Activated B cell treated with CpG ODN at 0.5 μM for 24 hours (primary cell): Measurements from ENCODE around the gene BUD13. TPM values are rescaled to one million over a fixed set of nuclear protein-coding genes. Genes with fewer than 3 reads are reported as not detected.

Experiments used
- ATAC-seq: fragments of 200-7000 bp; cut with Tn5 transposase; one replicate; pipeline ENCODE4 v1.10.0; 2021; ENCODE audit warnings: low read depth, mild to moderate bottlenecking, moderate library complexity
- CTCF ChIA-PET: fragments of 350-600 bp; sonication (Branson Sonifier 250); formaldehyde crosslinking; loops from one replicate; lab custom pipeline; 2021; ENCODE audit warnings: antibody characterized with exemption; lab: Charles Lee
- POLR2A ChIA-PET: fragments of 350-600 bp; sonication (Branson Sonifier 250); formaldehyde crosslinking; loops from one replicate; lab custom pipeline; 2021; ENCODE audit warnings: antibody characterized with exemption; lab: Charles Lee
- DNase-seq: peaks from one replicate; pipeline ENCODE4 v3.0.0; 2022
- H3K27ac Mint-ChIP-seq: one replicate; pipeline ENCODE4 v1.8.0; 2020; ENCODE audit warnings: mixed read lengths
- H3K27me3 Mint-ChIP-seq: one replicate; pipeline ENCODE4 v1.8.0; 2021; ENCODE audit warnings: mixed read lengths
- H3K36me3 Mint-ChIP-seq: one replicate; pipeline ENCODE4 v1.8.0; 2021; ENCODE audit warnings: low read depth, mixed read lengths
- H3K4me1 Mint-ChIP-seq: one replicate; pipeline ENCODE4 v1.8.0; 2021; ENCODE audit warnings: mixed read lengths
- H3K4me3 Mint-ChIP-seq: one replicate; pipeline ENCODE4 v1.8.0; 2020; ENCODE audit warnings: mild to moderate bottlenecking, mixed read lengths
- H3K9me3 Mint-ChIP-seq: one replicate; pipeline ENCODE4 v1.8.0; 2020; ENCODE audit warnings: mixed read lengths
- intact Hi-C: fragments of 100-400 bp; cut with micrococcal nuclease; formaldehyde crosslinking; loops from one replicate; pipeline ENCODE4 v1.15.1; 2024
- total RNA-seq: library from RNA; stranded (reverse); gene quantifications from 2 replicates; pipeline ENCODE4 v1.2.3, GENCODE V29; 2022
- TF ChIP-seq, protein P1 (sequence below): fragments of 200-600 bp; IDR thresholded peaks from one replicate; pipeline ENCODE4 v1.8.0; 2022; ENCODE audit warnings: antibody characterized with exemption, mild to moderate bottlenecking

BUD13 gene
- total RNA-seq, 1 donor from 2014 or later, result 18.8 TPM

DNA sequence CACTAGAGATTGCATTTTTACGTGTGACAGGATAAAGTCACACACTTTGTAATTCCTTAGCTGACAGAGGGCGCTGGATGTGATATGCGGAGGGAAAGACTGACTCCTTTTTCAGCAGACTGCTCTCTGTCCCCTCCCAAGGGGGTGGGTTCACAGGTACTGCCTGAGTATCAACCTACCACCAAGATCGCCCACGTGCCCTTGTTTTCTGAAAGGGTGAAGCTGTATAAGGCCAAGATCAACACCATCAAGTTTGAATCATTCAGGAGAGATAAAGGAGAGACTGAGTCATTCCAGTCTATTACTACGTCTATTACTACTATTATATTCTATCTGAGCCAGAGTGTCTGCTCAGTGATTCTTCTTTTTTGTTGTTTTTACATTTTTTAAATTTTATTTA is 30.7 kb downstream of the BUD13 start:
- H3K27ac Mint-ChIP-seq, result no peak overlapping the region

DNA sequence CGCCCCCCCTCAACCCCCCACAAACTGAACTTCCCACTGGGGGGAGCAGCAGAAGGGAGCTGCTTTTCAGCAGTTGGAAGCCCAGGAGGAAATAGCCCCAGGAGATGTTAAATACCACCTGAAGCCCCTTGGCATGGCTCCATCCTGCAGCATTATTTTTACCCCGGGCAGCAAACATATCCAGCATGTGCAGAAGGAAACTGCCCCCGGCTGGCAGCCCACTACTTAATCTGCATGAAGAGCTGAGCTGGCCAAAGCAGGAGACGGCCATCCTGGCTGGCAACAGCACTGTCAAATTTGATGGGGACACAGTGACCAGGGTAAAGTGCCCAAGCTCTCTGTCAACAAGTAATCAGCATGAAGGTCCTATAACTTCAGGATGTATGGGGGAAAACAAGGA is 32.0 kb downstream of the BUD13 start:
- ChIA-PET POLR2A (no interaction called here), CTCF (interaction anchor here (2.9 kb wide), 1 partner anchor 8 kb away, joined by 16 read pairs; no protein-coding TSS in a partner anchor)
- ATAC-seq, result no peak
- Mint-ChIP-seq H3K4me3 (no peak overlapping the region), H3K4me1 (no peaks in the 10 kb centered on the region), H3K36me3 (peaks cover 5% of the 10 kb centered on the region), H3K27ac (no peak overlapping the region), H3K27me3 (no peaks in the 10 kb centered on the region), H3K9me3 (no peaks in the 10 kb centered on the region)
- intact Hi-C loops, result no loop called here
- no peak for DNase-seq
- TF ChIP-seq, protein P1, sequence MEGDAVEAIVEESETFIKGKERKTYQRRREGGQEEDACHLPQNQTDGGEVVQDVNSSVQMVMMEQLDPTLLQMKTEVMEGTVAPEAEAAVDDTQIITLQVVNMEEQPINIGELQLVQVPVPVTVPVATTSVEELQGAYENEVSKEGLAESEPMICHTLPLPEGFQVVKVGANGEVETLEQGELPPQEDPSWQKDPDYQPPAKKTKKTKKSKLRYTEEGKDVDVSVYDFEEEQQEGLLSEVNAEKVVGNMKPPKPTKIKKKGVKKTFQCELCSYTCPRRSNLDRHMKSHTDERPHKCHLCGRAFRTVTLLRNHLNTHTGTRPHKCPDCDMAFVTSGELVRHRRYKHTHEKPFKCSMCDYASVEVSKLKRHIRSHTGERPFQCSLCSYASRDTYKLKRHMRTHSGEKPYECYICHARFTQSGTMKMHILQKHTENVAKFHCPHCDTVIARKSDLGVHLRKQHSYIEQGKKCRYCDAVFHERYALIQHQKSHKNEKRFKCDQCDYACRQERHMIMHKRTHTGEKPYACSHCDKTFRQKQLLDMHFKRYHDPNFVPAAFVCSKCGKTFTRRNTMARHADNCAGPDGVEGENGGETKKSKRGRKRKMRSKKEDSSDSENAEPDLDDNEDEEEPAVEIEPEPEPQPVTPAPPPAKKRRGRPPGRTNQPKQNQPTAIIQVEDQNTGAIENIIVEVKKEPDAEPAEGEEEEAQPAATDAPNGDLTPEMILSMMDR, result no peak

More for the DNA sequence above, 30.7 kb downstream of the BUD13 start:
- TF ChIP-seq, protein P1, result no peak
- no peaks in the 10 kb centered on the region for H3K27me3 Mint-ChIP-seq
- no peak overlapping the region for H3K4me3 Mint-ChIP-seq
- H3K4me1 Mint-ChIP-seq, result no peaks in the 10 kb centered on the region
- ChIA-PET POLR2A (no interaction called here), CTCF (interaction anchor here (1.4 to 2.9 kb wide), 2 partner anchors 10 to 363 kb away, joined by 5 to 16 read pairs; no protein-coding TSS in a partner anchor)
- H3K9me3 Mint-ChIP-seq, result no peaks in the 10 kb centered on the region
- ATAC-seq (no peak), DNase-seq (no peak)
- intact Hi-C loops, result loop anchor here (1.0 kb wide), 1 partner anchor 10 kb away; no protein-coding TSS in a partner anchor
- H3K36me3 Mint-ChIP-seq, result peaks cover 10% of the 10 kb centered on the region

DNA sequence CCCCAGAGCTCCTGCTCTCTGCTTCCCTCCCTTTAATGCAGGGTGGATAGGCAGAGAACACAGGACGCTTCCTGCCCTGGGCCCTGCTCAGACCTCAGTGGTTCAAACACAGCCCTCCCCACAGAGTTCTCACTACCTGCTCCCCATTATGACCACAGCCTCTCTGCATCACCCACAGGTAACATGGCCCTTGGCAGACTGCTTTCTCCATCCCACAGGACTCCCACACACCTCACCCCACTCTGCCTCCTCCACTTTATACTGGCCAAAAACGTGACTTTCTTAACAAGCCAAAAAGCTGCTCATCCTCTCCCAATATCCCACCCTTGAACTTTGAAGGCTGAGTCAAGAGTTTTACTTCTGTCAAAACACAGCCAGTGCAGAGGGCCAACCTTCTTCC is 33.8 kb downstream of the BUD13 start:
- POLR2A ChIA-PET, result no interaction called here
- Mint-ChIP-seq H3K36me3 (no peaks in the 10 kb centered on the region), H3K4me3 (no peak overlapping the region), H3K27me3 (no peaks in the 10 kb centered on the region), H3K27ac (no peak overlapping the region), H3K9me3 (no peaks in the 10 kb centered on the region), H3K4me1 (peaks cover 2% of the 10 kb centered on the region)
- CTCF ChIA-PET, result no interaction called here
- TF ChIP-seq, protein P1, result no peak
- ATAC-seq, result no peak
- intact Hi-C loops, result no loop called here
- DNase-seq, result no peak

DNA sequence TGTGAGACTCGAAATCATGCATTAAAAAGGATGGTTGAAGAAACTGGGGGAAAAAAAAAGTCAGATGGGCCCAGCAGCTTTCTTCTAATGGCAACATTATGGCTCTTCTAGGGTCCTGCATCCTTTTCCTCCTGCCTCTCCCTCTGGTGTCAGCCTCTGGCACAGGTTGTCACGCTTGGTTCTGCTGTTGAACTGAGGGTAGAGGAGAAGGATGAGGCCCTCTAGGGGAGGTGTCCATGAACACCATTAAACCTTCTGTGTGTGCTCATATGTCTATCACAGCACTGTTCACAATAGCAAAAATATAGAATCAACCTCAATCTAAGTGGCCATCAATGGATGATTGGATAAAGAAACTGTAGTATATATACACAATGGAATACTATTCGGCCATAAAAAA is 36.0 kb downstream of the BUD13 start:
- intact Hi-C loops, result no loop called here
- peaks cover 2% of the 10 kb centered on the region for H3K27me3 Mint-ChIP-seq
- no peak overlapping the region for H3K4me3 Mint-ChIP-seq
- TF ChIP-seq, protein P1, result no peak
- ChIA-PET POLR2A (no interaction called here), CTCF (no interaction called here)
- no peak for ATAC-seq
- H3K27ac Mint-ChIP-seq, result no peak overlapping the region
- H3K9me3 Mint-ChIP-seq, result no peaks in the 10 kb centered on the region
- DNase-seq, result no peak
- H3K36me3 Mint-ChIP-seq, result no peaks in the 10 kb centered on the region
- peaks cover 17% of the 10 kb centered on the region for H3K4me1 Mint-ChIP-seq

DNA sequence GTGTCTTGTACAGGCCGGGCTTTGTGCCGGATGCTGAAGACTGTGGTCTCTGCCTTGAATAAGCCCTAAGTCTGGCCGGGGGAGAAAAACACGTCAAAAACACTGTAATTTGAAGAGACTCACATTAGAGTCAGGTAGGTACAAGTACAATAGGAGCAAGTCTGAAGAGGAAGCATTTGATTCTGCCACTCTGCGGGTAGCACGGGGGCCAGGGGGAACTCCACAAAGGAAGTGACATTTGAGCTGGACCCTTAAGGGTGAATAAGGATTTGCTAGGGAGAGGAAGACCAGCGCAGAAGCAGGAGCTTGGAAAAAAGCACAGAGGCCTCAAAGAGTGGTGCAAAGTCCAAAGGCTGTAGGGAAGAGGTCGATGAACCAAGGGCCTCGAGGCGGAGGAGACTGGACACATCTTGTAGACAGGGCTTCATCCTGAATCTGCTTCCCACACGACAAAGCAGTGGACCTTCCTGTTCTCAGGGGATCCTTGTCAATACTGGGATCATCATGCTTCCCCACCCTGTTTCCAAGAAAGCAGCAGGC is 38.7 kb downstream of the BUD13 start:
- Mint-ChIP-seq H3K27me3 (peaks cover 2% of the 10 kb centered on the region), H3K36me3 (no peaks in the 10 kb centered on the region), H3K27ac (no peak overlapping the region), H3K4me1 (peaks cover 17% of the 10 kb centered on the region), H3K4me3 (no peak overlapping the region), H3K9me3 (no peaks in the 10 kb centered on the region)
- TF ChIP-seq, protein P1, result no peak
- intact Hi-C loops, result loop anchor here (2.0 kb wide), 1 partner anchor 103 kb away; the partner anchor contains the start of gene APOA1
- ChIA-PET CTCF (interaction anchor here (0.9 to 1.3 kb wide), 2 partner anchors 53 to 372 kb away, joined by 3 read pairs; no protein-coding TSS in a partner anchor), POLR2A (interaction anchor here (1.0 kb wide), 1 partner anchor 53 kb away, joined by 3 read pairs; no protein-coding TSS in a partner anchor)
- no peak for DNase-seq
- ATAC-seq, result no peak
